Endodermal cell (in vitro differentiated cells): ENCODE results near the gene NOS1AP. TPM values are rescaled to one million over a fixed set of nuclear protein-coding genes. Genes with fewer than 3 reads are reported as not detected.

Source experiments
- DNase-seq: peaks from one replicate; pipeline ENCODE4 v3.0.0-alpha.2; 2017
- H3K27ac ChIP-seq: 2 replicates; pipeline ENCODE4 v1.5.1; 2013; ENCODE audit warnings: mild to moderate bottlenecking, low read depth, low read length, moderate library complexity
- H3K27me3 ChIP-seq: 2 replicates; pipeline ENCODE4 v1.6.1; 2013; ENCODE audit warnings: mild to moderate bottlenecking, low read length, moderate library complexity; ENCODE audit not compliant: insufficient read depth, control insufficient read depth, poor library complexity, severe bottlenecking
- H3K36me3 ChIP-seq: 2 replicates; pipeline ENCODE4 v1.7.0; 2013; ENCODE audit warnings: mild to moderate bottlenecking, low read length, moderate library complexity; ENCODE audit not compliant: control insufficient read depth, insufficient read depth
- H3K4me1 ChIP-seq: one replicate; pipeline ENCODE4 v1.7.0; 2013; ENCODE audit warnings: low read length; ENCODE audit not compliant: control insufficient read depth, insufficient read depth
- H3K4me3 ChIP-seq: 2 replicates; pipeline ENCODE4 v1.5.1; 2013; ENCODE audit warnings: mild to moderate bottlenecking, low read length, moderate library complexity
- H3K9ac ChIP-seq: 2 replicates; pipeline ENCODE4 v1.6.1; 2013; ENCODE audit warnings: mild to moderate bottlenecking, low read length, moderate library complexity; ENCODE audit not compliant: poor library complexity, severe bottlenecking; ENCODE audit errors: extremely low read depth
- H3K9me3 ChIP-seq: 2 replicates; pipeline ENCODE4 v1.6.1; 2013; ENCODE audit warnings: mild to moderate bottlenecking, low read length, moderate library complexity; ENCODE audit not compliant: control insufficient read depth
- H3K27ac Mint-ChIP-seq: 2 replicates; pipeline ENCODE4 v1.8.0; 2020; ENCODE audit warnings: mixed read lengths
- H3K27me3 Mint-ChIP-seq: 2 replicates; pipeline ENCODE4 v1.8.0; 2021; ENCODE audit warnings: mild to moderate bottlenecking, mixed read lengths; ENCODE audit not compliant: insufficient read depth
- H3K36me3 Mint-ChIP-seq: 2 replicates; pipeline ENCODE4 v1.8.0; 2020; ENCODE audit warnings: low read depth, mixed read lengths
- H3K4me1 Mint-ChIP-seq: 2 replicates; pipeline ENCODE4 v1.8.0; 2020; ENCODE audit warnings: mixed read lengths
- H3K4me3 Mint-ChIP-seq: 2 replicates; pipeline ENCODE4 v1.8.0; 2020; ENCODE audit warnings: mild to moderate bottlenecking, moderate library complexity, mixed read lengths
- H3K9me3 Mint-ChIP-seq: 2 replicates; pipeline ENCODE4 v1.8.0; 2020; ENCODE audit warnings: mild to moderate bottlenecking, mixed read lengths
- WGBS, 2 experiments: methylation state at CpG; one replicate each; pipeline versions ENCODE4 v1.1.5 to v1.1.7; 2013; ENCODE audit warnings: missing lambda C conversion rate in 2 of 2, mixed read lengths in 1 of 2; ENCODE audit not compliant: insufficient coverage in 1 of 2, insufficient read length in 1 of 2; 5-methylcytosine and 5-hydroxymethylcytosine counted together
- total RNA-seq, 2 donors: library from RNA; stranded (reverse); fragmentation: NEBNext Ultra II Directional in 1 of 2; extraction: Animal tissue kit (Norgen Biotek cat#: 25700) in 1 of 2; gene quantifications; 2 replicates in 1 of 2; 3 replicates in 1 of 2; pipeline ENCODE4 v1.2.1, GENCODE V29; 2021
- TF ChIP-seq, protein P1 (sequence below): fragments of 200-600 bp; sonication (generic); conservative IDR thresholded peaks from 2 replicates; pipeline ENCODE4 v1.5.0; 2021; ENCODE audit warnings: antibody characterized with exemption, mild to moderate bottlenecking

The NOS1AP gene
- total RNA-seq, 2 donors from 2014 or later = 4.8 to 5.9 TPM

DNA sequence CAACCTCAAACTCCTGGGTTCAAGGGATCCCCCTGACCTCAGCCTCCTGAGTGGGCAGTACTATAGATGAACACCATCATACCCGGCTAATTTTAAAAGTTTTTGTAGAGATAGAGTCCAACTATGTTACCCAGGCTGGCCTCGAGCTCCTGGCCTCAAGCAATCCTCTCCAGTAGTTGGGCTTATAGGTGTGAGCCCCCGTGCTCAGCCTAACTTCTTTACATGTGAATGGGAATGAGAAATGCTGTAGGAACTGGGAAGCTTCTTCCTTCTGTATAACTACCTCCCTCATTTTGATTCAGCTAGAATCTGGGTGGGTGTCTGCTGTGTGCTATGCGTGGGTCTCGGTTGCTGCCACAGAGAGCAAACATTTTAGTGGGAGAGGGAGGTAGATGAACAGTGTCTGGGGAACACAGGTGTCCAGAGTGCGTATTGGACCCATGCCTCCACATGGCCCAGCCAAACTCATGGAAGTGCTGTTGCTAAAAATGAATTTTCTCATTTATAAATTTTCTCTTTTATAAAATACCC is 150.6 kb downstream of the NOS1AP start:
- no peak for DNase-seq
- H3K36me3 Mint-ChIP-seq = no peaks in the 10 kb centered on the region
- Histone ChIP-seq H3K27me3 (no peaks in the 10 kb centered on the region), H3K27ac (no peak overlapping the region), H3K9ac (no peak overlapping the region), H3K4me1 (no peaks in the 10 kb centered on the region), H3K36me3 (no peaks in the 10 kb centered on the region), H3K4me3 (no peak overlapping the region), H3K9me3 (no peaks in the 10 kb centered on the region)
- H3K27ac Mint-ChIP-seq = no peak overlapping the region
- TF ChIP-seq, protein P1, sequence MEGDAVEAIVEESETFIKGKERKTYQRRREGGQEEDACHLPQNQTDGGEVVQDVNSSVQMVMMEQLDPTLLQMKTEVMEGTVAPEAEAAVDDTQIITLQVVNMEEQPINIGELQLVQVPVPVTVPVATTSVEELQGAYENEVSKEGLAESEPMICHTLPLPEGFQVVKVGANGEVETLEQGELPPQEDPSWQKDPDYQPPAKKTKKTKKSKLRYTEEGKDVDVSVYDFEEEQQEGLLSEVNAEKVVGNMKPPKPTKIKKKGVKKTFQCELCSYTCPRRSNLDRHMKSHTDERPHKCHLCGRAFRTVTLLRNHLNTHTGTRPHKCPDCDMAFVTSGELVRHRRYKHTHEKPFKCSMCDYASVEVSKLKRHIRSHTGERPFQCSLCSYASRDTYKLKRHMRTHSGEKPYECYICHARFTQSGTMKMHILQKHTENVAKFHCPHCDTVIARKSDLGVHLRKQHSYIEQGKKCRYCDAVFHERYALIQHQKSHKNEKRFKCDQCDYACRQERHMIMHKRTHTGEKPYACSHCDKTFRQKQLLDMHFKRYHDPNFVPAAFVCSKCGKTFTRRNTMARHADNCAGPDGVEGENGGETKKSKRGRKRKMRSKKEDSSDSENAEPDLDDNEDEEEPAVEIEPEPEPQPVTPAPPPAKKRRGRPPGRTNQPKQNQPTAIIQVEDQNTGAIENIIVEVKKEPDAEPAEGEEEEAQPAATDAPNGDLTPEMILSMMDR = no peak
- 79% methylated on average over 6 of the region's 6 CpGs; no CpG with 5 or more reads in 1 of the 2 experiments for WGBS, 2 experiments
- peaks cover 26% of the 10 kb centered on the region for H3K4me1 Mint-ChIP-seq
- no peak overlapping the region for H3K4me3 Mint-ChIP-seq
- H3K9me3 Mint-ChIP-seq = no peaks in the 10 kb centered on the region
- H3K27me3 Mint-ChIP-seq = peaks cover 9% of the 10 kb centered on the region

DNA sequence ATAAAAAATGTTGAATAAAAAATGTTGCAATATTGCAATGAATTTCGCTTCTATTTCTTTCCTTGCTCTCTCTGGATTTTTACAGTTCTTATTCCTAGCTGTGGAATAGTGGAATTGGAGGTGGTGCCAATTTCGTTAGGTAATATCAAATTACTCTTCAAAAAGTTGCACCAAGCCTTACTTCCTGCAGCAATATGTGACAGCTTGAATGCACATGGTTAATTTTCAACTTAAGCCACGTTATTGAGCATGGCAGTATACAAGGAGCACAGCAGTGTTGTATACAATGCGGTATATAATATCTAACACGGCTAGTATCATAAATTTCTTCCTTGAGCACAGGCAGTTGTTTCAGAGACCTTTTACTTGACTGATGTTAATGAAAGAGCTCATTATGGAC is 152.5 kb downstream of the NOS1AP start:
- H3K27ac Mint-ChIP-seq = no peak overlapping the region
- H3K9ac ChIP-seq = no peak overlapping the region
- H3K27ac ChIP-seq = no peak overlapping the region
- H3K4me3 ChIP-seq = no peak overlapping the region
- H3K36me3 ChIP-seq = no peaks in the 10 kb centered on the region
- peaks cover 23% of the 10 kb centered on the region for H3K4me1 Mint-ChIP-seq
- TF ChIP-seq, protein P1 = no peak
- H3K27me3 ChIP-seq = no peaks in the 10 kb centered on the region
- no peaks in the 10 kb centered on the region for H3K36me3 Mint-ChIP-seq
- H3K4me1 ChIP-seq = no peaks in the 10 kb centered on the region
- no peak for DNase-seq
- H3K9me3 Mint-ChIP-seq = no peaks in the 10 kb centered on the region
- WGBS, 2 experiments = 88 to 97% methylated on average over 3 to 5 of the region's 5 CpGs
- no peaks in the 10 kb centered on the region for H3K9me3 ChIP-seq
- no peak overlapping the region for H3K4me3 Mint-ChIP-seq
- peaks cover 9% of the 10 kb centered on the region for H3K27me3 Mint-ChIP-seq

DNA sequence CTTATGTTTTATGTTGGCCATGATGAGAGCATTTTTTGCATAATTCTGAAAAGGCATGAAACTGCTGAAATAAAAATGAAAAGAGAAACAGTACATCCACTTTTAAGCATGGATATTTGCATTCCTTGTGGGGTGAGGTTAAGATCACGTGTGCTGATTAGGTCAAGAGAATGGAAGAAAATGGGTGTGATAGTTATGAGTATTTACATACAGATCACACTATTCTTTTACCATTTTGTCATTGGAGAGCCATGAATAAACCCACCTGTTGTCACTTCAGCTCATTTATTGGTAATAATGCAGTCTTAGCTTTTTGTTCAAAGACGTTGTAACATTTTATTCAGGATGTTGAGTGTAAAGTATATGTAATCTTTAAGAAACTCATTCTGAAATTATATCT is 153.2 kb downstream of the NOS1AP start:
- H3K4me3 ChIP-seq = no peak overlapping the region
- Mint-ChIP-seq H3K36me3 (no peaks in the 10 kb centered on the region), H3K27me3 (peaks cover 7% of the 10 kb centered on the region), H3K27ac (no peak overlapping the region), H3K4me3 (no peak overlapping the region), H3K4me1 (peaks cover 23% of the 10 kb centered on the region), H3K9me3 (no peaks in the 10 kb centered on the region)
- DNase-seq = no peak
- 75% methylated on average over 1 of the region's 2 CpGs; no CpG with 5 or more reads in 1 of the 2 experiments for WGBS, 2 experiments
- no peak overlapping the region for H3K9ac ChIP-seq
- TF ChIP-seq, protein P1 = no peak
- H3K27me3 ChIP-seq = no peaks in the 10 kb centered on the region
- H3K4me1 ChIP-seq = no peaks in the 10 kb centered on the region
- H3K27ac ChIP-seq = no peak overlapping the region
- no peaks in the 10 kb centered on the region for H3K36me3 ChIP-seq
- H3K9me3 ChIP-seq = no peaks in the 10 kb centered on the region
